BLaER1 treated with 17β-estradiol and CSF1 and Interleukin-3, amounts not matched to agents 10 nM and 100 nM (cell line): ENCODE results near the gene CST6.
"Not testable (repeated sequence)": the region's sequence is repeated elsewhere in the genome, so short reads cannot be mapped to it uniquely, and the experiment has no call there.

Experiments used
- H3K27ac ChIP-seq, 11 experiments: shearing (Covaris generic); formaldehyde crosslinking; 2 replicates each; pipeline ENCODE4 v1.8.1; 2022
- H3K27me3 ChIP-seq, 11 experiments: shearing (Covaris generic); formaldehyde crosslinking; 2 replicates each; pipeline ENCODE4 v1.8.1; 2022
- H3K36me3 ChIP-seq, 11 experiments: shearing (Covaris generic); formaldehyde crosslinking; 2 replicates each; pipeline ENCODE4 v1.8.1; 2022
- H3K4me1 ChIP-seq, 10 experiments: shearing (Covaris generic); formaldehyde crosslinking; 2 replicates each; pipeline ENCODE4 v1.8.1; 2022
- H3K4me2 ChIP-seq, 11 experiments: shearing (Covaris generic); formaldehyde crosslinking; 2 replicates each; pipeline ENCODE4 v1.8.1; 2022
- H3K4me3 ChIP-seq, 10 experiments: shearing (Covaris generic); formaldehyde crosslinking; 2 replicates each; pipeline ENCODE4 v1.8.1; 2022
- H3K9ac ChIP-seq, 11 experiments: shearing (Covaris generic); formaldehyde crosslinking; 2 replicates each; pipeline ENCODE4 v1.8.1; 2022
- H3K9me3 ChIP-seq, 11 experiments: shearing (Covaris generic); formaldehyde crosslinking; replicated peaks in 1 of 11; 2 replicates each; pipeline ENCODE4 v1.8.1; 2022
- H4K20me1 ChIP-seq, 11 experiments: shearing (Covaris generic); formaldehyde crosslinking; 2 replicates each; pipeline ENCODE4 v1.8.1; 2022
- Cebpa-rat ChIP-seq, 11 experiments: shearing (Covaris generic); IDR thresholded peaks; 2 replicates each; pipeline ENCODE4 v1.8.1; 2022

CST6 gene

GRCh38 chr11:66015454-66015881, 3.7 kb downstream of the CST6 start:
- peaks cover 0 to 7% (median 0%) of the 10 kb centered on the region in 11 experiments; a peak in 1 of 22 replicates for H4K20me1 ChIP-seq
- TF ChIP-seq Cebpa-rat (IDR thresholded peaks at IDR 0.05) = no peak
- H3K27me3 ChIP-seq = peaks cover 9 to 19% (median 12%) of the 10 kb centered on the region in 11 experiments
- H3K4me3 ChIP-seq = no peak overlapping the region
- H3K4me1 ChIP-seq = peaks cover 17 to 53% (median 38%) of the 10 kb centered on the region in 10 experiments
- no peaks in the 10 kb centered on the region for H3K9me3 ChIP-seq
- no peaks in the 10 kb centered on the region for H3K36me3 ChIP-seq
- peak overlapping the region in 8 of 11 experiments; percentile 9 to 44 (median 26); a peak in 11 of 22 replicates for H3K4me2 ChIP-seq
- H3K9ac ChIP-seq = peak overlapping the region in 2 of 11 experiments; percentile 16 to 19; a peak in 2 of 22 replicates
- H3K27ac ChIP-seq = peak overlapping the region in 3 of 11 experiments; percentile 9 to 27 (median 11); a peak in 1 of 22 replicates

- Histone ChIP-seq H3K27me3 (peaks cover 9 to 12% (median 12%) of the 10 kb centered on the region in 11 experiments), H3K27ac (no peak overlapping the region), H3K36me3 (no peaks in the 10 kb centered on the region), H4K20me1 (peaks cover 0 to 7% (median 0%) of the 10 kb centered on the region in 11 experiments; a peak in 1 of 22 replicates), H3K4me2 (peak overlapping the region in 9 of 11 experiments; percentile 24 to 62 (median 40); a peak in 11 of 22 replicates), H3K9me3 (no peaks in the 10 kb centered on the region), H3K9ac (no peak overlapping the region), H3K4me3 (no peak overlapping the region), H3K4me1 (peaks cover 24 to 60% (median 45%) of the 10 kb centered on the region in 10 experiments)
- TF ChIP-seq Cebpa-rat (IDR thresholded peaks at IDR 0.05) = no peak
Observed at GRCh38 chr11:66015936-66016792, 4.4 kb downstream of the CST6 start.

GRCh38 chr11:66016793-66017177, 5.0 kb downstream of the CST6 start:
- no peaks in the 10 kb centered on the region for H3K9me3 ChIP-seq
- H3K36me3 ChIP-seq = no peaks in the 10 kb centered on the region
- no peak overlapping the region for H3K9ac ChIP-seq
- peaks cover 0 to 7% (median 0%) of the 10 kb centered on the region in 11 experiments; a peak in 1 of 22 replicates for H4K20me1 ChIP-seq
- no peak overlapping the region for H3K4me3 ChIP-seq
- H3K27ac ChIP-seq = no peak overlapping the region
- H3K4me1 ChIP-seq = peaks cover 30 to 62% (median 49%) of the 10 kb centered on the region in 10 experiments
- TF ChIP-seq Cebpa-rat (IDR thresholded peaks at IDR 0.05) = no peak
- peak overlapping the region in 8 of 11 experiments; percentile 24 to 62 (median 40); a peak in 10 of 22 replicates for H3K4me2 ChIP-seq
- H3K27me3 ChIP-seq = peaks cover 4 to 6% (median 6%) of the 10 kb centered on the region in 11 experiments

GRCh38 chr11:66017321-66017720, 5.5 kb downstream of the CST6 start:
- Histone ChIP-seq H3K9me3 (no peaks in the 10 kb centered on the region), H3K4me3 (no peak overlapping the region), H3K36me3 (no peaks in the 10 kb centered on the region), H3K4me2 (no peak overlapping the region), H3K27ac (no peak overlapping the region), H3K27me3 (peaks cover 0 to under 1% (median under 1%) of the 10 kb centered on the region in 11 experiments; a peak in 7 of 22 replicates), H4K20me1 (peaks cover 0 to 7% (median 0%) of the 10 kb centered on the region in 11 experiments; a peak in 1 of 22 replicates), H3K9ac (no peak overlapping the region), H3K4me1 (peaks cover 31 to 64% (median 53%) of the 10 kb centered on the region in 10 experiments)
- no peak for TF ChIP-seq Cebpa-rat (IDR thresholded peaks at IDR 0.05)

- TF ChIP-seq Cebpa-rat (IDR thresholded peaks at IDR 0.05) = no peak
- Histone ChIP-seq H4K20me1 (peaks cover 0 to under 1% (median 0%) of the 10 kb centered on the region in 11 experiments; a peak in 1 of 22 replicates), H3K27me3 (peaks cover 0 to 7% (median 0%) of the 10 kb centered on the region in 11 experiments; a peak in 2 of 22 replicates), H3K9me3 (no peaks in the 10 kb centered on the region), H3K9ac (peak overlapping the region in 10 of 11 experiments; percentile 25 to 65 (median 50); a peak in 15 of 22 replicates), H3K4me1 (peaks cover 29 to 46% (median 42%) of the 10 kb centered on the region in 10 experiments), H3K4me3 (peak overlapping the region in 4 of 10 experiments; percentile 23 to 49 (median 36); a peak in 6 of 20 replicates), H3K4me2 (peak overlapping the region; percentile 71 to 99 (median 95)), H3K27ac (peak overlapping the region in 10 of 11 experiments; percentile 2 to 77 (median 56); a peak in 15 of 22 replicates), H3K36me3 (no peaks in the 10 kb centered on the region)
Observed at GRCh38 chr11:66020212-66020611, 8.4 kb downstream of the CST6 start.

GRCh38 chr11:66020618-66021357, 9.0 kb downstream of the CST6 start:
- TF ChIP-seq Cebpa-rat (IDR thresholded peaks at IDR 0.05) = no peak
- peak overlapping the region in 10 of 11 experiments; percentile 12 to 77 (median 58); a peak in 16 of 22 replicates for H3K27ac ChIP-seq
- no peaks in the 10 kb centered on the region for H3K36me3 ChIP-seq
- peak overlapping the region in 6 of 10 experiments; percentile 11 to 49 (median 30); a peak in 9 of 20 replicates for H3K4me3 ChIP-seq
- no peaks in the 10 kb centered on the region for H3K9me3 ChIP-seq
- H3K9ac ChIP-seq = peak overlapping the region; percentile 38 to 71 (median 50); a peak in 19 of 22 replicates
- peaks cover 0 to 7% (median 0%) of the 10 kb centered on the region in 11 experiments; a peak in 2 of 22 replicates for H3K27me3 ChIP-seq
- H3K4me1 ChIP-seq = peaks cover 29 to 40% (median 36%) of the 10 kb centered on the region in 10 experiments
- no peaks in the 10 kb centered on the region for H4K20me1 ChIP-seq
- H3K4me2 ChIP-seq = peak overlapping the region; percentile 71 to 99 (median 95)

- Histone ChIP-seq H3K4me1 (peaks cover 21 to 36% (median 28%) of the 10 kb centered on the region in 10 experiments), H3K27me3 (peaks cover 0 to 7% (median 0%) of the 10 kb centered on the region in 11 experiments; a peak in 2 of 22 replicates), H3K4me3 (no peak overlapping the region), H3K9me3 (no peaks in the 10 kb centered on the region), H3K9ac (peak overlapping the region in 9 of 11 experiments; percentile 5 to 47 (median 39); a peak in 10 of 22 replicates), H4K20me1 (no peaks in the 10 kb centered on the region), H3K27ac (peak overlapping the region in 2 of 11 experiments; percentile 42 to 45; a peak in 2 of 22 replicates), H3K4me2 (peak overlapping the region; percentile 49 to 99 (median 95); a peak in 20 of 22 replicates), H3K36me3 (no peaks in the 10 kb centered on the region)
- TF ChIP-seq Cebpa-rat (IDR thresholded peaks at IDR 0.05) = no peak
Observed at GRCh38 chr11:66022401-66023185, 10.8 kb downstream of the CST6 start.

GRCh38 chr11:66023186-66023440, 11.3 kb downstream of the CST6 start:
- H3K9ac ChIP-seq = 0 out of 22 replicates have a peak overlapping the region, but pooled peaks of 2 of the 11 experiments have one; percentile 7 to 41
- H3K27me3 ChIP-seq, H4K20me1 ChIP-seq, H3K9me3 ChIP-seq, H3K27ac ChIP-seq, H3K36me3 ChIP-seq, H3K4me3 ChIP-seq: not testable (repeated sequence)
- H3K4me2 ChIP-seq = 0 out of 22 replicates have a peak overlapping the region, but pooled peaks of 1 of the 11 experiments have one; percentile 95
- peaks cover 21 to 36% (median 28%) of the 10 kb centered on the region in 10 experiments for H3K4me1 ChIP-seq
